Hematopoietic multipotent progenitor cell treated with erythropoietin and hydrocortisone succinate and interleukin-3 and kit ligand, for 4 days (in vitro differentiated cells): ENCODE data around the gene RALY.

Source experiments
- DNase-seq: peaks from one replicate; pipeline ENCODE4 v3.0.0-alpha.2; 2015

The RALY gene

DNA sequence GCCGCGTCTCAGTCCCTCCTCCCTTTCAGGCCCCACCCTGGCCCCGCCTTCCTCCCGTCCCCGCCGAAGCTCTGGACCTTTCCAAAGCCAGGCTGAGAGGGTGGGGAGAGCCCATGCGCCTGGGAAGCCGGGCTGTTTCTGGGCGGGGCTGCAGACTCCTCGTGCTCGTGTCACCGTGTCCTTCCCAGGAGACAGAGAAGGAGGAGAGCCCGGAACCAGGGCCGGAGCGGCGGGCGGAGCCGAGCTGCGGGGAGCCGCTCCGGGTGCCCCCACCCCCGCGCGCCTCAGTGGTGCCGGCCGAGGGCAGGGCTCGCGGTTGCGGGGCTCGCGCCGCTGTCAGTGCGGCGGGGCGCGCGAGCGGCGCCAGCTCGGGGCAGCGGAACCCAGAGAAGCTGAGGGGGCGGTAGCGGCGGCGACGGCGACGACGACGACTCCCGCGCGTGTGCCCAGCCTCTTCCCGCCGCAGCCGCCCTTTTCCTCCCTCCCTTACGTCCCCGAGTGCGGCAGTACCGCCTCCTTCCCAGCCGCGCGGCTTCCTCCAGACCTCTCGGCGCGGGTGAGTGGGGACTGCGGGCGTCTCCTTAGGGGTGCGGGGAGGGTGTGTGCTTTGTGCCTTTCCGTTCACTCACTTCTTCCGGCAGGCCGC is at the start of gene RALY:
Gene RALY (plus strand): TSS at position 336 of the 646 bp plus-strand sequence. CDS start 78,164 bp downstream, outside the sequence.
- no peak for DNase-seq

DNA sequence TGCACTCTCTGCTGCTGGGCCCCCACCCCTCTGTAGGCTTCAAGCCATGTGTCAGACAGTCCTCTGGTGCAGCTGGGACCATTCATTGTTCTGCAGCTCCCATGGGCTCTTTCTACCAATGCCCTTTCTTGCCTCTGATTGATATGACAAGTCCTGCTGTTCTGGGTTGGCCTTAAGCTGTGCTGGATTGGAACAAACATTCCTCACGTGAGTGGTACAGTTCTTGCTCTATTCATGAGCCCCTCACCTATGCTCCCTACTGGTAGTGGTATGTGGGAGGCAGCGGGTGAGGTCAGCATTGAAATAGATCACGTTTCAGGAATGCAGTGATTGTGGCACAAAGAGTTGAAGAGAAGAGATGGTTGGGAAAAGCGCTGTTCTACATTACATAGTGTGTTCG is 48.8 kb upstream of the RALY start:
- no peak for DNase-seq

DNA sequence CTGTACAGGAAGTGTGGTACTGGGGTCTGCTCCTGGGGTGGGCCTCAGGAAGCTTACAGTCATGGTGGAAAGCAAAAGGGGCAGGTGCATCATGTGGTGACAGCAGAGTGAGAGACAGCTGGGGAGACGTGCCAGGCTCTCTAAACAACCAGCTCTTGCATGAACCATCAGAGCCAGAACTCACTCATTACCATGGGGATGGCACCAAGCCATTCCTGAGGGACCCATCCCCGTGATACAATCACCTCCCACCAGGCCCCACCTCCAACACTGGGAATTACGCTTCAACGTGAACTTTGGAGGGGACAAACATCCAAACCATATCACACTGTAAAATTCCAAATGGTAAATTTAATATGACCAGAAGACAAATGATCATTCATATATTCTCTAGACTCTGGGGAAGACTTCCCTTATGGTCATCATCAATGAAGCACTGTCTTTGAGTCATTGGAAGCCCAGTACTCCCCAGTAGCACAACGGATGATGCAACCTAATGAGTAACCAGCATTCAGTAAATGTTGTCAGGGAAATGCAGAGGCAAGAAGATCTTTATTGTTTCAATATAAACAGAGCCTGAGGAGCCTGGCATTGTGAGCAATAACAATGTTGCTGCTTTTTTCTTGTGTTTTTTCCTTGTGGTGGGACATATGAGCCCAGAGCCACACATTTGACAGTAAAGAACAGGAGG is 48.2 kb upstream of the RALY start:
- no peak for DNase-seq

DNA sequence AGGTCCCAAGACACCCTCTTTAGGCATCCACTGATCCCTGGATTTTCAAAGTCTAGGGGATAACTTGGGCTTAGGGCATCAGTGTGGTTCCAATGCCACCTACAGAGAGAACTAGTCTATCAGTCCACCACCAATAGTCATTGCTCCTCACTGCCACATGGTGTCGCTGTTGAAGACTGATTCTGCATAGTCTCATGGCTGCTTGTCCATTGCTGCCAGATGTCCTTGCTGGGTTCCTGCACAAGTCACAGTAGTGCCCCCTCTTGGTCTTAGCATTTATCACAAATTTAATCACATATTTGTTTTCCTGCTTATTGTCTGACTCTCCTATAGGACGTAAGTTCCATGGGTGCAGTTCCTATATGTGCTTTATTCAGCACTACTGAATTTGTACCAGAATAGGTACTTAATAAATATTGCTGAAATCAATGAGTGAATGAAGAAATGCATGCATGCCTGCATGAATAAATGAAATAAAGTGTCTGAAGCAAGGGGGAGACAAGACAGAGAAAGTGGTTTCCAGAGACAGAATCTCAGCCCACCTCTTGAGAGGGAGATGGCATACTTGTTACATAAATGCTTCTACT is 45.9 kb upstream of the RALY start:
- peak; percentile 85 for DNase-seq

DNA sequence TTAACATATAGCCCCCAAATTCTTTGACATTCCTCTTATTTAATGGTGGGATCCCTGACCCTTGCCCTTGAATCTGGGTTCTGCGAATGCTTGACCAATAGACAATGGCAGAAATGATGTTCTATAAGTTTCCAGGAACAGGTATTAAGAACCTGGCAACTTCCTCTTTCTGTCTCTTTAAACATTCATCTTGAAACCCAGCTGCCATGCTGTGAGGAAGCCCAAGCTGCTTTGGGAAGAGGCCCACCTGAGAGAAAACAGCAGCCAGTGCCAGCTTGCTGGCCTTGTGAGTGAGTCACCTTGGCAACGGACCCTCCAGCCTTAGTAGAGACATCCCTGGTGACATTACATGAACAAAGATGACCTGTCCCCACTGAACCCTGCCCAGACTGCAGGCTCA is 45.2 kb upstream of the RALY start:
- no peak for DNase-seq

DNA sequence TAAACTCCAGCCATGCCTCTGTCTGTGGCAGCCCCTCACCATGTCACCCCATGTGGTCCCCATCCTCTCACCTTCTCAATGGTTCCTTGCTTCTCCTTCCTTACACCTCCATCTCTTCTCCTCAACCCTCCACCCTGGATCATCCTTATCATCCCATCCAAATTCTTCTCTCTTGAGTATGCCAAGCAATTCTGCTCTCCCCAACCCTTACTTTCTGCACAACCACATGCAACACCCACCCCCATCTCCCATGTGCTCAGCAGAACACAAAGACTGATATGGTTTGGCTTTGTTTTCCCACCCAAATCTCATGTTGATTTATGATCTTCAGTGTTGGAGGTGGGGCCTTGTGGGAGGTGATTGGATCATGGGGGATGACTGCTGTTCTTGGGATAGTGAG is 42.5 kb upstream of the RALY start:
- DNase-seq, result no peak

DNA sequence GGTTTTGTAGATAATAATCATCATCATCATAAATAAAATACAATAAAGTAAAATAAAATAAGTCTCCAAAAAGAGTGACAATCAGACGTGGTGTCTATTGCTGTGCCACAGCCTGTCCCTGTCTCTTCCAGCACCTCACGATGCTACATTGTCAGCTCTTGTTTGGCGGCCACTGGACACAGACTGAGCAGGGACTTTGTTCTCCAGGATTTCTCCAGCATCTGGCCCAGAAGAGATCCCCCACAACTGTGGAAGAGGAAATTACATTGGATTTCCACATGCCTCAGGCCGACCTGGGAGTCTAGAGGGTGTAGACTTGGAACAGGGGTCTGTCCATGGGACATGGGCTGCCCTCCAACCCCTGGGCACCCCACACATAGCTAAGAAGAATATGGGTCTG is 39.2 kb upstream of the RALY start:
- DNase-seq, result no peak

DNA sequence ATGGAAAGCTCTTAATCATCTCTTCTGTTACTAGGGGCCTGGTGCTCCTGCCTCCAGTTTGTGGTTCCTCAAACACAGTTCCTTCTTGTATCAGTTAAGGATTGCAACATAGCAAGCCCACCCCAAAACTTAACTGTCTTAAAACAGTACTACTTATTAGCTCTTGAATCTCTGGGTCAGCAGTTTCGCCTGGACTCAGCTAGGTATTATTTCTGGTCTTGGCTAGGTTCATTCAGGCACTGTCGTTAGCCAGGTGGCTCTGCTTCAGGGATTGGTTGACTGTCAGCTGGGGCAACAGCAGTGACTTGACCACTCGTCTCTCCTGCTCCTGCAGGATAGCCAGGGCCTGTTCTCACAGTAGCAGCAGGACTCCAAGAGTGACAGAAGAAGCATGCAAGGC is 30.0 kb upstream of the RALY start:
- DNase-seq, result peak; percentile 74

DNA sequence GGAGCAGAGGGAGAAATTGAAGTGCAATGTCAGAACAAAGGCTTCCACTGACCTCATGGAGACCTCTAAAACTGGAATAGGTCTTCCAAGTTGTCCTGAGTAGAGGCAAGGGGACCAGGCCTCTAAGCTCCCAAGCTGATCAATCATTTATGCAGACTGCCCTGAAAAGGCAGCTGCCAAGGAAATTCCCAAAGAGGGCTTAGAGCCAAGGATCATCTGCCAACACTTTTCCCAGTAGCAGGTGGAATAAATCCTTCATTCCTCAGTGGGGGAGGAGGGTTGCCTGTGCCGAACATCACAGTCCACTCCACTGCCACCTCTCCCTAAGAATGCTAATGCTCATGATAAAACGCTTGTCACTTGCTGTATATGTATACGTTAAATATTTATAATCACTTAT is 29.3 kb upstream of the RALY start:
- DNase-seq, result no peak

DNA sequence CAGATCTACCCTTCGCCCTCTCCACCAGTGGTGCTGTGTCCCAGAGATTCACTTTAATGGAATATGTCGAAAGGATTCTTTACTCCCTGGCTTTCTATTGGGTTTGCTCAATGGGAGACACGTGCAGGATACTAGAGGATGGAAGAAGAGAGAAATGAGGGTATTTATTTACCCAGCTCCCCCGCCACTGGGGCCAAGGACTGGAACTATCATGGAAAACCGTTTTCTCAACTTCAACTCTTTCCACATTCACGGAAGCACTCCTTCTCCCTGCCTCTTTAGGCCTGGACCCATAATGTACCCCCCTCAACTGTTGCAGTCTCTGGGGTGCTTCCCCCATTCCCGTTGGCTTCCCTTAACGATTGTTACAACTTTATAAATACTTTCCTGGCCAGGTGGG is 26.6 kb upstream of the RALY start:
- no peak for DNase-seq

DNA sequence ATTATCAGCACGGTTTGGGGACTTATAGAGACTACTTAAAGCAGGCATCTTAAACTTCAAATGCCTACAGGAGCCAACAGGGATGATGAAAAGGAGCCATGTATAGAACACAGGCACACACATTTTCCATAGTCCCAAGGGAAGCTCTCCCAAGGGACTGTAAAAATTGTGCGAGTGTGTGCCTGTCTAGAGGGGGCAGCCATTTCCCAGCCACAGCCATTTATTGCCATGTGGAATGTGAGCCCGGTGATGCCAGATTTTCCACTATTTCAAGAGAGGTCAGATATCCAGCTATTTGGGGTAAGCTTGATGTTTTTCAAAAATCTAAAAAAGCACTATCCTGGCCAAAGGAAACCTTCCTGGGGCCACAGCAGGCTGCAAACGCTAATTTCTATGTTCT is 24.1 kb upstream of the RALY start:
- DNase-seq, result no peak

DNA sequence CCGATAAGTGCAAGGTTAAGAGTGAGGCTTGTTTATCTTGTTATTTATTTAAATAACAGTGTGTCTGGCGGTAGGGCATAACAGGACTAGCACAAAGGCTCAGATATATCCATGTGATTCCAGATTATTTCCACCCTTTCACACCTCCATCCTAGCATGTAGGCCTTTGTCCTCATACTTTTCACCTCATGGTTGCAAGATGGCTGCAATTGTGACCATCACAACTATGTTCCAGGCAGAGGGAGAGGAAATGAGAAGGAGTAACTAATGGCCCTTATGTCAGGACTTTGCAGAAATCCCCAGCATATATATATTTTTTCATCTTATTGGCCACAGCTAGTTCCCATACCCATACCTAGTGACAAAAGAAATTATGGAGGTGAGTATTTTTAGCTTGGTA is 23.5 kb upstream of the RALY start:
- DNase-seq, result no peak

DNA sequence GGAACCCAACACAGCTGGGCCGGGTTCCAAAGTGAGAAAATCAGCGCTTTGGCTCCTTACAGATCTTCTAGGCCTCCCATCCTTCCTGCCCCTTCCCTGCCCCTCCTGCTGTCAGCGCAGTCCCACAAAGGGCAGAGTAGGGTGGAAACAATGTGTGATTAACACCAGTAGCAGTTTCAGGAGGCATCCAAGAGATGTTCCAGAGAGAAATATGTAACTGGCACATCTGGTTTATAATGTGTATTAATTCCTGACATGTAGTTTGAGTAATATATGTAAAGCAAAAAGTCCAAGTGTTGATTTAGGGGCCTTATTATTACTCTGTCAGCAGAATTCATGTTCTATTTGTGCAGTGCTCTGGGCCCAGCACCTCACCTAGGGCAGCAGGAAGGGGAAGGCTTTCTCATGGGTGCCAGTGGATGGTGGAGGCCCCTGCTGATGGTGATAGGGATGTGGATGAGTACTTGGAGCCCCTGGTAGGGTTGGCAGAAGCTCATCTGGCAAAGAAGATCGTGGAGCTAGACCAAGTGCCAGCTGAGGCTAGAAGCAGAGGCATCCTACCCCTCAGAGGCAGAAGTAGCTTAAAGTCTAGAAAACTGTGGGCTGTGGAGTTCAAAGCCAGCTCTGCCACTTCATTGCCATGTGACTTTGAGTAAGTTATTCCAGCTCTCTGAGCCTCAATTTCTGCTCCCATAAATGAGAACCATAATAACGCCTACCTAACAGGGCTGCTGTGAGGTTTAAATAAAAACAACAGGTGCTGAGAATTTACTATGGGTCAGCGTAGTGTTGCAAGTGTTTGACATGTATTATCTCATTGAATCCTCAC is 22.4 kb upstream of the RALY start:
- DNase-seq, result no peak

DNA sequence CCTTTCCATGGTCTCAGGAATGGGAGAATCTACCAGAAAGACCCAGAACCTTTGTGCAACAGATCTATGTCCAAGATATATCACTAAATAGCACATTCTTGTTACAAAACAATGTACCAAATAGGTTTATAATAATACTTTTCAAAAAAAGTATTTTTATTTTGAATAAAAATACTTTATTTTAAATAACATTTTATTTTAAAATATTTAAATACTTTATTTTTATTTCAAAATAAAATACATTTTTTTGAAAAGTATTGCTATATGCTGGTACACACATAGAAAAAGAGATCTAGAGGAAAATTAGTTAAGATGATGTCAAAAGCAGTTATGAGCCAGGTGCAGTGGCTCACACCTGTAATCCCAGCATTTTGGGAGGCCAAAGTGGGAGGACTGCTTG is 16.8 kb upstream of the RALY start:
- DNase-seq, result no peak

DNA sequence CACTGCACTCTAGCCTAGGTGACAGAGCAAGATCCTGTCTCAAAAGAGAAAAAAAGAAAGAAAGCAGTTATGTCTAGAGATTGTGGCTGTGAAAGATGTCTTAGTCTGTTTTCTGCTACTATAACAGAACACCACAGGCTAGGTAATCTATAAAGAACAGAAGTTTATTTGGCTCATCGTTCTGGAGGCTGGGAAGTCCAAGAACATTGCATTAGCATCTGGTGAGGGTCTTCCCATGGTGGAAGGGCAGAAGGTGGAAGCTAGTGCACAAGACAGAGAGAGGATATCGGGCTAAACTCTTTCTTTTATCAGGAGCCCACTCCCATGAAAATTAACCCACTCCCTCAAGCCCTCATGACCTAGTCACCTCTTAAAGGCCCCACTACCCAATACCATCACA is 16.2 kb upstream of the RALY start:
- no peak for DNase-seq

DNA sequence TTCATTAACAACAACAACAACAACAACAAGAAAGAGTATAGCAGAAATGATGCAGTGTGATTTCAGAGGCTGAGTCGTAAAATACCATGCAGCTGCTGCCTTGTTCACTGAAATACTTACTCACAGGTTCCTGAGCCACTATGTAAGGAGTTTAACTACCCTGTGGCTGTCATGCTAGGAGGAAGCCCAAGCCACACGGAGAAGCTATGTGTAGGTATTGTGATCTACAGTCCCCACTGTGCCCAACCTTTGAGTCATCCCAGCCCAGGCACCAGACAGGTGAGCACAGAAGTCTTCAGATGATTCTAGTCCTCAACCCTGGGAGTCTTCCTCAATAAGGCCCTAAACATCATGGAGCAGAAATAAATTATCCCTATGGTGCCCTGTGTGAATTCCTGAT is 14.6 kb upstream of the RALY start:
- no peak for DNase-seq

DNA sequence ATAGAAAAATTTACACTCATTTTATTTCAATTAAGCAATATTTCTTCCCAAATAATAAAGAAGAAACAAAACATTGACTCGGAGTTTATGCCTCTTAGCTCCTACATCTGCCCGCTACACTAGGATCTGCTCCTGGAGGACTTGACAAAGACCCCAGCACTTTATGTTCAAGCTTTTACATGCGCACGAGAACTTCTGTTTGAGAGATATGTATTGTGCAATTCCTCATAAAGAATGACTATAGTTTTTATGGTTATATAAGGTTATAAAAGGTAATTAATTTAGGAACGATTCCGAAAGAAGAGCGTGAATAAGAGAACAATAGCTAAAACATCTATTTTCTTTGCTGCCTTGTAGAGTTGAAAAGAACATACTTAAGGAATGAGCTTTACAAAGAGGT is 12.4 kb upstream of the RALY start:
- no peak for DNase-seq

DNA sequence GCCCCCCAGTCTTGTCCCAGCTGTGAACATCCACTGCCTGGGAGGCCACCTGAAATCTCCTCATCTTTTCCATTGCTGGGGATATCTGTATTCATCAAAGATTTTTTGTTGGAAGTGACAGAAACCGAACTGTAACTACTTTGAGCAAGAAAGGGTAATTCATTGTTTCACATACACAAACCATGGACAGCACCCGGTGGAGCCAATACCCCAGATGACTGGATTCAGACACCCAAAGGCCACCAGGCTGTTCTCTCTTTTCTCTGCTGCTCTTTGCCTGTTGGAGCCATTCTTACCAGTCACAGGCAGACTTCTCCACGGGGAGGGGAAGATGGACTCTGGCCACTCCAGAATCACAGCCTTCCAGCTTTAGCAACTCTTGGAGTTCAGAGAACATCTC is 11.7 kb upstream of the RALY start:
- no peak for DNase-seq

DNA sequence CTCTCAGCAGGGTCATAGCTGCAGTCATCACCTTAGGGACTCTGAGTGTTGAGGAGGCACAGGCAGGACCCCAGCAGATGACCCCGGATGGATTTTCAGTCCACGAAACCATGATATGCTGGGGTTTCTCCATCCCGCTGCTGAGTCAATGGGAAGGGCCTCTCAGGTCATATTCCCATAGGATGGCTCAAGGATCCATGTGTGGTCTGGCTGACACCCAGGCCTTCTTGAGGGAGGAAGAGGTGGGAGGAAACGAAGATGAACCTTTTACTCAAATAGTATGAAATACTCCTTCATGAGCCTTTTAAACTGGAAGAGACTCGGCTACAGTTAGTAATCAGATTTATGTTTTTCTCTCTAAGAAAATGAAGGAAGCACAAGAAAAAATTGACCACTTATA is 10.3 kb upstream of the RALY start:
- no peak for DNase-seq

DNA sequence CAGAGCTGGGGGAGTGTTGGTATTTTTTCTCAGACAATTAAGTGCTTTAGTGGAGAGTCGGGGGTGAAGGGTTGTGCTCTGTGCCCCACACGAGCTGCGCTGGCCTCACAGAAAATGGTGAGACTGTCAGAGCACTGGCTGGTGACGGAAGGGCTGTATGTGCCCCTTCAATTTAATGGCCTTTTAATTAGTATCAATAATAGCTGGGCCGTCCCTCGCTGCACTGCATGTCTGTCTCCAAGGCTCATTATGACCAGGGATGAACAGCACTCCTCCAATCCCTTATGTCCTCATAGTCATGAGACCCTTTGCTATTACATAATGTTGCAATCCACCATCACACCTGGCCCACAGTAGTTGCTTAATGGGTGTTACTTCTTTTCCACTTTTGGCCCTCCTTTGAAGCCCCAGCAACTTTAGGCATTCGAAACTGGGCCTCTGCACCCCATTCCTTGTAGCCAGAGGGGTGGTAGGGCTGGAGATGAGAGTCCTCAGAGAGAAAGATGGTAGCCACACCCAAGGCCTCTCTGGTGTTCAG is 9.5 kb upstream of the RALY start:
- DNase-seq, result no peak

DNA sequence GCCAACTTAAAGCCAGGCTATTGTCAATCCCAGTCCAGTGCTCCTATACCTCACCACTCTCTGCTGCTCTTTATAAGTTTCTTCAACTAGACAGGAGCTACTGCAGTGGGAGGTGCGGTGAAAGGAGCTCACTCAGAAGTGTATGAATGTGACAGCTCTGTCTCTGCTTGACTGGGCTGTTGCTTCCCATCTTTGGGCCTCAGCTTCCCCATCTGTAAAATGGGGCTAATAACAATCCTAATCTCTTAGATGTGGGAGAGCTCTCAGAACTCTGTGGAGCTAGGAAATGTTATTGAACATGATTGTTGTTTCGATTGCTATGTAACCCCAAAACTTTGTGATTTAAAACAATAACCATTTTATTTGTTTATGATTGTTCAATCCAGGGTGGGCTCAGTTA is 8.4 kb upstream of the RALY start:
- no peak for DNase-seq

DNA sequence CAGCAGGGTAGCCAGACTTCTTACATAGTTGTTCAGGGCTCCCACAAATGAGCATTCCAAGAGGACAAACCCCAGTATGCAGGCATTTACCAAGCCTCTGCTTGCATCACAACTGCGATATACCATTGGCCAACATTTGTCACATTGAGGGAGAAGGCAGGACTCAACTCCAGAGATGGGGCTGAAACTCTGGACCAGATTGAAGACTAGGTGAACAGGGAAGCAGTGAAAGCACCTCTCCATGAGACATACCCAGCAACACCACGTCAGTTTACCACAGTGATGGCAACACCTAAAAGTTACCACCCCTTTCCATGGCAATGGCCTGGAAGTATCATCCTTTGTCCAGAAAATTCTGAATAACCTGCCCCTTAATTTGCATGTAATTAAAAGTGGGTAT is 7.9 kb upstream of the RALY start:
- DNase-seq, result no peak

DNA sequence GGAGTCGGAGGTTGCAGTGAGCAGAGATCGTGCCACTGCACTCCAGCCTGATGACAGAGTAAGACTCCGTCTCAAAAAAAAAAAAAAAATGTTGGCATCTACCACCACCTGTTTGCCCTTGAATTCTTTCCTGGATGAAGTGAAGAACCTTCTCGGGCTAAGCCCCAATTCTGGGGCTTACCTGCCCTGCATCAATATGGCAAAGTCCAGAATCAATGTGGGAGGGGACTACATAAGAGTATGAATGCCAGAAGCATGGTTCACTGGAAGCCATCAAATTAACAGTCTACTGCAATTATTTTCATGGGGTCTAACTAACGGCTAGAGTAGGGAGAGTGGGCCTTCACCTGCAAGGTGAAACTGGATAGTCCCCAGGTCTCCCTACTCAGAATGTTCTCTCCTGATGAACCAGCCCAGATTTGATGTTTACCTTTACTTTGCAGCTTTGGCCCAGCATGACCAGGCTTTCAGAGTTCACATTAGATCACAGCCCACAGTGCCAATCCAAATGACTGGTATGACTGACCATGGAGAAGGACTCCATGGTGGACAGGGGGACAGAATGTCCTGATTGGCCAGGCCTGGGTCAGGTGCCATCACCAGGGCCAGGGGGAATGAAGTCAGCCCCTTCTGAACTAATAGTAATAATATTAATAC is 7.0 kb upstream of the RALY start:
- DNase-seq, result no peak
